ENCODE data around the gene ZBED6. TPM values are rescaled to one million over a fixed set of nuclear protein-coding genes. Genes with fewer than 3 reads are reported as not detected.
A peak's percentile ranks its signal among the peaks of the same experiment; 100 is the strongest.

ZBED6 gene
- total RNA-seq, 2 experiments from 2014 or later = 25.0 to 25.2 TPM

DNA sequence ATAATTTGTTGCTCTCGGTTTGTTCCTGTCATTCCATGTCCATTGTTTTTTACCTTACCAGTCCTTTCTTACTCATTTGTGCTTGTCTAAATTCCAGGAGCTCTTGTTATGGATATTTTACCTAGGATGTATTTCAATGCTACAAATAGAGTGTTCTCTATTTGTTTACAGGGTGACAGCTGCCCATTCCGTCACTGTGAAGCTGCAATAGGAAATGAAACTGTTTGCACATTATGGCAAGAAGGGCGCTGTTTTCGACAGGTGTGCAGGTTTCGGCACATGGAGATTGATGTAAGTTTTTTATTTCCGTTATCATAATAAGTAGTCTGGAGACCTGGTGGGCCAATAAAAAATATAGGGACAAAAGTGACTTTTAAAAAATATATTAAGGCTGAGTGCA, 23.0 kb downstream of the ZBED6 start:
- CTCF ChIA-PET = interaction anchor here (0.6 kb wide), 1 partner anchor 1776 kb away, joined by 3 read pairs; no protein-coding TSS in a partner anchor

DNA sequence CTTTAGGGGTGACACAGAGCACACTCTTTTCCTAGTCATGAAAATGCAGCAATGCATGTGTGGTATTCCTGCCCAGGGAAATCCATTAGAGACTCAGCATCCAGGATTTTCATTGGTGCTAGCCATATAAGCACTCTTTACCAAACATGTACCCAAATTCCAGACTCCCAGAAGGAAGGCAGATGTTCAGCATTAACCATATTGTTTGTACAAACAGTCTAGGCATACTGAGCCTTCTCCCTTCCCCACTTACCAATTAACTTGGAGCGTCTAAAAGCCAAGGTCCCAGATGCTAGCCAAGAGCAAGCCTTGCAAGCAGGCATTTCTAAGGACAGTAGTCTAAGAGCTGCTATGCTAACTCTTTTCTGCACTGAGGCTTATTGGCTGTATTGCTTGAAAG, 27.9 kb downstream of the ZBED6 start:
- DNase-seq (no peak), ATAC-seq (ENCODE audit: poor library complexity) (no peak)
- no peaks in the 10 kb centered on the region for H3K9me3 ChIP-seq (ENCODE audit: control insufficient read depth in 1 of 2, insufficient read depth in 1 of 2, low read length in 2 of 2)
- peaks cover 78% of the 10 kb centered on the region for H3K36me3 ChIP-seq (ENCODE audit: insufficient read depth, low read length)
- peaks cover 31% of the 10 kb centered on the region for H3K4me1 Mint-ChIP-seq (ENCODE audit: low read depth)
- peaks cover 86% of the 10 kb centered on the region for H3K36me3 Mint-ChIP-seq (ENCODE audit: low read depth)
- no peaks in the 10 kb centered on the region for H3K27me3 Mint-ChIP-seq
- ChIA-PET CTCF (no interaction called here), POLR2A (no interaction called here)
- TF ChIP-seq, protein P1, sequence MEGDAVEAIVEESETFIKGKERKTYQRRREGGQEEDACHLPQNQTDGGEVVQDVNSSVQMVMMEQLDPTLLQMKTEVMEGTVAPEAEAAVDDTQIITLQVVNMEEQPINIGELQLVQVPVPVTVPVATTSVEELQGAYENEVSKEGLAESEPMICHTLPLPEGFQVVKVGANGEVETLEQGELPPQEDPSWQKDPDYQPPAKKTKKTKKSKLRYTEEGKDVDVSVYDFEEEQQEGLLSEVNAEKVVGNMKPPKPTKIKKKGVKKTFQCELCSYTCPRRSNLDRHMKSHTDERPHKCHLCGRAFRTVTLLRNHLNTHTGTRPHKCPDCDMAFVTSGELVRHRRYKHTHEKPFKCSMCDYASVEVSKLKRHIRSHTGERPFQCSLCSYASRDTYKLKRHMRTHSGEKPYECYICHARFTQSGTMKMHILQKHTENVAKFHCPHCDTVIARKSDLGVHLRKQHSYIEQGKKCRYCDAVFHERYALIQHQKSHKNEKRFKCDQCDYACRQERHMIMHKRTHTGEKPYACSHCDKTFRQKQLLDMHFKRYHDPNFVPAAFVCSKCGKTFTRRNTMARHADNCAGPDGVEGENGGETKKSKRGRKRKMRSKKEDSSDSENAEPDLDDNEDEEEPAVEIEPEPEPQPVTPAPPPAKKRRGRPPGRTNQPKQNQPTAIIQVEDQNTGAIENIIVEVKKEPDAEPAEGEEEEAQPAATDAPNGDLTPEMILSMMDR (IDR thresholded peaks at IDR 0.05) = no peak
- H3K27ac ChIP-seq (ENCODE audit: low read depth in 1 of 2, low read length in 2 of 2) = no peak overlapping the region
- H3K4me3 ChIP-seq (ENCODE audit: low read length) = no peak overlapping the region
- H3K9me3 Mint-ChIP-seq = no peaks in the 10 kb centered on the region
- no peak overlapping the region for H3K4me3 Mint-ChIP-seq
- peak overlapping the region; percentile 27 for H3K27ac Mint-ChIP-seq
- intact Hi-C loops (cut with DNase I, micrococcal nuclease) = loop anchor here in 1 of 2 experiments (10.0 kb wide), 1 partner anchor 199 kb away; the partner anchor contains the start of gene ATP2B4
- H3K4me1 ChIP-seq (ENCODE audit: insufficient read depth, low read length) = no peaks in the 10 kb centered on the region
- H3K27me3 ChIP-seq (ENCODE audit: control insufficient read depth in 1 of 2, insufficient read depth in 2 of 2, low read length in 2 of 2) = no peaks in the 10 kb centered on the region

More for the DNA sequence above, 23.0 kb downstream of the ZBED6 start:
- no peaks in the 10 kb centered on the region for H3K9me3 Mint-ChIP-seq
- DNase-seq (no peak), ATAC-seq (ENCODE audit: poor library complexity) (no peak)
- H3K4me1 Mint-ChIP-seq (ENCODE audit: low read depth) = peaks cover 42% of the 10 kb centered on the region
- Histone ChIP-seq H3K4me1 (ENCODE audit: insufficient read depth, low read length) (no peaks in the 10 kb centered on the region), H3K36me3 (ENCODE audit: insufficient read depth, low read length) (peaks cover 80% of the 10 kb centered on the region), H3K27ac (ENCODE audit: low read depth in 1 of 2, low read length in 2 of 2) (no peak overlapping the region), H3K9me3 (ENCODE audit: control insufficient read depth in 1 of 2, insufficient read depth in 1 of 2, low read length in 2 of 2) (no peaks in the 10 kb centered on the region), H3K27me3 (ENCODE audit: control insufficient read depth in 1 of 2, insufficient read depth in 2 of 2, low read length in 2 of 2) (no peaks in the 10 kb centered on the region), H3K4me3 (ENCODE audit: low read length) (no peak overlapping the region)
- POLR2A ChIA-PET = interaction anchor here (0.7 kb wide), 1 partner anchor 54 kb away, joined by 3 read pairs; no protein-coding TSS in a partner anchor
- intact Hi-C loops (cut with DNase I, micrococcal nuclease) = no loop called here
- TF ChIP-seq, protein P1 (IDR thresholded peaks at IDR 0.05) = no peak
- no peaks in the 10 kb centered on the region for H3K27me3 Mint-ChIP-seq
- H3K36me3 Mint-ChIP-seq (ENCODE audit: low read depth) = peaks cover 80% of the 10 kb centered on the region
- no peak overlapping the region for H3K4me3 Mint-ChIP-seq
- H3K27ac Mint-ChIP-seq = no peak overlapping the region

DNA sequence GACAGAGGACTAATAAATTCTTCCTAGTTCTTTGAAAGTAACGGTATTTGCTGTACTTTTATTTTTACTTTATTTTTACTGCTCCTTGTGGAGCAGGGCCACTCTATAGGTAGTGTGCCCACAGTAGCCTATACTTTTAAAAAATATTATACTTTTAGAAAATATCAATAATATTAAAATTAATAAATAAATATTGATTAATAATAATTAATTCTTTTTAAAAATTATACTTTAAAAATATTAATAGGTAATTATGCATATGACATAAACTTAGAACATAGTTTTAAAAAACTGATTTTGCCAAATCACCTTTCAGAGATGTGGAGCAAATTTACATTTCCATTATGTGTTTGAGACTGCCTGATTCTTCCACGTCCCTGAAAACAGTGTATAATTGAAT, 30.8 kb downstream of the ZBED6 start:
- TF ChIP-seq, protein P1 (IDR thresholded peaks at IDR 0.05) = no peak
- H3K27me3 Mint-ChIP-seq = no peaks in the 10 kb centered on the region
- Histone ChIP-seq H3K4me1 (ENCODE audit: insufficient read depth, low read length) (no peaks in the 10 kb centered on the region), H3K27me3 (ENCODE audit: control insufficient read depth in 1 of 2, insufficient read depth in 2 of 2, low read length in 2 of 2) (no peaks in the 10 kb centered on the region), H3K36me3 (ENCODE audit: insufficient read depth, low read length) (peaks cover 78% of the 10 kb centered on the region), H3K4me3 (ENCODE audit: low read length) (no peak overlapping the region), H3K27ac (ENCODE audit: low read depth in 1 of 2, low read length in 2 of 2) (no peak overlapping the region), H3K9me3 (ENCODE audit: control insufficient read depth in 1 of 2, insufficient read depth in 1 of 2, low read length in 2 of 2) (no peaks in the 10 kb centered on the region)
- H3K9me3 Mint-ChIP-seq = no peaks in the 10 kb centered on the region
- ChIA-PET CTCF (no interaction called here), POLR2A (no interaction called here)
- H3K4me1 Mint-ChIP-seq (ENCODE audit: low read depth) = peaks cover 27% of the 10 kb centered on the region
- DNase-seq = no peak
- intact Hi-C loops (cut with DNase I, micrococcal nuclease) = loop anchor here in 1 of 2 experiments (10.0 kb wide), 1 partner anchor 201 kb away; the partner anchor contains the start of gene ATP2B4
- H3K36me3 Mint-ChIP-seq (ENCODE audit: low read depth) = peaks cover 97% of the 10 kb centered on the region
- H3K27ac Mint-ChIP-seq = no peak overlapping the region
- no peak for ATAC-seq (ENCODE audit: poor library complexity)
- no peak overlapping the region for H3K4me3 Mint-ChIP-seq
